Naive thymus-derived CD4-positive, alpha-beta T cell (primary cell): ENCODE results near the gene TMEM131L. TPM values are rescaled to one million over a fixed set of nuclear protein-coding genes. Genes with fewer than 3 reads are reported as not detected.
A peak's percentile ranks its signal among the peaks of the same experiment; 100 is the strongest.

Source experiments
- ATAC-seq: fragments of 150-1000 bp; cut with Tn5 transposase; 2 replicates; pipeline ENCODE4 v1.10.0; 2021; ENCODE audit warnings: mild to moderate bottlenecking, moderate library complexity
- CTCF ChIA-PET: fragments of 350-600 bp; sonication (Branson Sonifier 250); formaldehyde crosslinking; loops from one replicate; lab custom pipeline; 2021; ENCODE audit warnings: antibody characterized with exemption; lab: Charles Lee
- POLR2A ChIA-PET: fragments of 350-600 bp; sonication (Branson Sonifier 250); formaldehyde crosslinking; loops from one replicate; lab custom pipeline; 2021; ENCODE audit warnings: antibody characterized with exemption, inconsistent platforms; lab: Charles Lee
- DNase-seq, 9 donors: peaks; one replicate each; pipeline versions ENCODE4 v3.0.0 to v3.0.0-alpha.2; 2020 to 2022; ENCODE audit warnings: mixed read lengths in 1 of 9
- H3K27ac ChIP-seq: one replicate; pipeline ENCODE4 v1.7.0; 2013; ENCODE audit warnings: mild to moderate bottlenecking, low read depth, low read length, moderate library complexity
- H3K27me3 ChIP-seq, 2 donors: one replicate each; pipeline ENCODE4 v1.7.0; 2013; ENCODE audit warnings: low read length in 2 of 2, mild to moderate bottlenecking in 2 of 2, moderate library complexity in 2 of 2; ENCODE audit not compliant: control insufficient read depth in 2 of 2, insufficient read depth in 2 of 2
- H3K36me3 ChIP-seq, 3 experiments: 1 replicate in 2 of 3; 2 replicates in 1 of 3; pipeline ENCODE4 v1.7.0; 2013; ENCODE audit warnings: low read length in 3 of 3, mild to moderate bottlenecking in 3 of 3, moderate library complexity in 1 of 3; ENCODE audit not compliant: insufficient read depth in 3 of 3, control insufficient read depth in 2 of 3
- H3K4me1 ChIP-seq, 2 donors: one replicate each; pipeline ENCODE4 v1.7.0; 2013; ENCODE audit warnings: low read length in 2 of 2, mild to moderate bottlenecking in 2 of 2, moderate library complexity in 1 of 2; ENCODE audit not compliant: control insufficient read depth in 2 of 2, insufficient read depth in 2 of 2
- H3K4me3 ChIP-seq: 2 replicates; pipeline ENCODE4 v1.7.0; 2013; ENCODE audit warnings: mild to moderate bottlenecking, low read length
- H3K9me3 ChIP-seq, 3 experiments: 1 replicate in 2 of 3; 2 replicates in 1 of 3; pipeline ENCODE4 v1.7.0; 2013; ENCODE audit warnings: low read length in 3 of 3; ENCODE audit not compliant: control insufficient read depth in 2 of 3
- H3K27ac Mint-ChIP-seq, 9 donors: one replicate each; pipeline ENCODE4 v1.8.0; 2020 to 2022; ENCODE audit warnings: mixed read lengths in 9 of 9, mild to moderate bottlenecking in 8 of 9, moderate library complexity in 5 of 9, inconsistent platforms in 2 of 9
- H3K27me3 Mint-ChIP-seq, 5 donors: one replicate each; pipeline ENCODE4 v1.8.0; 2021 to 2022; ENCODE audit warnings: mixed read lengths in 5 of 5, mild to moderate bottlenecking in 1 of 5
- H3K36me3 Mint-ChIP-seq, 5 donors: one replicate each; pipeline ENCODE4 v1.8.0; 2020 to 2022; ENCODE audit warnings: mixed read lengths in 5 of 5, mild to moderate bottlenecking in 3 of 5, inconsistent platforms in 1 of 5
- H3K4me1 Mint-ChIP-seq, 7 donors: one replicate each; pipeline ENCODE4 v1.8.0; 2020 to 2022; ENCODE audit warnings: mixed read lengths in 7 of 7, mild to moderate bottlenecking in 3 of 7, inconsistent platforms in 1 of 7
- H3K4me3 Mint-ChIP-seq, 10 donors: one replicate each; pipeline ENCODE4 v1.8.0; 2020 to 2022; ENCODE audit warnings: mild to moderate bottlenecking in 10 of 10, mixed read lengths in 10 of 10, moderate library complexity in 6 of 10, inconsistent platforms in 2 of 10
- H3K9me3 Mint-ChIP-seq, 11 donors: one replicate each; pipeline ENCODE4 v1.8.0; 2020 to 2022; ENCODE audit warnings: mixed read lengths in 11 of 11, mild to moderate bottlenecking in 4 of 11, inconsistent platforms in 1 of 11, moderate library complexity in 1 of 11
- intact Hi-C, 2 donors: fragments of 100-400 bp; cut with micrococcal nuclease; formaldehyde crosslinking; loops; one replicate each; pipeline ENCODE4 v1.15.1; 2023
- polyA plus RNA-seq, 2 donors: library from polyadenylated mRNA; unstranded; fragments of 300-500 nt; fragmentation: Illumina TruSeq; gene quantifications; one replicate each; pipeline ENCODE4 v1.2.3, GENCODE V29; 2021
- total RNA-seq, 6 experiments: library from RNA in 5 of 6; stranded (reverse) in 5 of 6; gene quantifications; 1 replicate in 5 of 6; 2 replicates in 1 of 6; pipeline ENCODE4 v1.2.3 and lab custom pipeline; 2021 to 2026

TMEM131L gene
- total and polyA plus RNA-seq, 7 experiments from 2014 or later = 45.7 to 111 (median 87.9) TPM

GRCh38 chr4:153637201-153637600, 171.0 kb downstream of the TMEM131L start:
- CTCF ChIA-PET = no interaction called here
- H3K36me3 Mint-ChIP-seq = peaks cover 6 to 47% (median 33%) of the 10 kb centered on the region in 5 donors

GRCh38 chr4:153638011-153638410, 171.9 kb downstream of the TMEM131L start:
- H3K27ac Mint-ChIP-seq = peak overlapping the region in 7 of 9 donors; percentile 17 to 87 (median 48)
- Histone ChIP-seq H3K4me3 (no peak overlapping the region), H3K36me3 (peaks cover 8 to 43% (median 21%) of the 10 kb centered on the region in 3 experiments), H3K9me3 (no peaks in the 10 kb centered on the region), H3K27me3 (no peaks in the 10 kb centered on the region), H3K27ac (no peak overlapping the region), H3K4me1 (no peaks in the 10 kb centered on the region)
- no peak for DNase-seq
- no peaks in the 10 kb centered on the region for H3K27me3 Mint-ChIP-seq
- peaks cover 0 to 9% (median 5%) of the 10 kb centered on the region in 7 donors for H3K4me1 Mint-ChIP-seq
- peak overlapping the region in 1 of 10 donors; percentile 56 for H3K4me3 Mint-ChIP-seq
- intact Hi-C loops = no loop called here
- CTCF ChIA-PET = no interaction called here
- no peak for ATAC-seq
- H3K36me3 Mint-ChIP-seq = peaks cover 6 to 39% (median 29%) of the 10 kb centered on the region in 5 donors
- H3K9me3 Mint-ChIP-seq = peaks cover 0 to 8% (median 0%) of the 10 kb centered on the region in 11 donors
- POLR2A ChIA-PET = no interaction called here

More at GRCh38 chr4:153637201-153637600, 171.0 kb downstream of the TMEM131L start:
- DNase-seq = no peak
- Mint-ChIP-seq H3K4me1 (peaks cover 0 to 7% (median 4%) of the 10 kb centered on the region in 7 donors), H3K4me3 (no peak overlapping the region), H3K27me3 (no peaks in the 10 kb centered on the region), H3K27ac (peak overlapping the region in 2 of 9 donors; percentile 12 to 21), H3K9me3 (peaks cover 0 to 11% (median 0%) of the 10 kb centered on the region in 11 donors)
- POLR2A ChIA-PET = no interaction called here
- Histone ChIP-seq H3K36me3 (peaks cover 14 to 51% (median 21%) of the 10 kb centered on the region in 3 experiments), H3K27ac (no peak overlapping the region), H3K27me3 (no peaks in the 10 kb centered on the region), H3K4me1 (no peaks in the 10 kb centered on the region), H3K9me3 (no peaks in the 10 kb centered on the region), H3K4me3 (no peak overlapping the region)
- intact Hi-C loops = no loop called here
- ATAC-seq = no peak

DNA sequence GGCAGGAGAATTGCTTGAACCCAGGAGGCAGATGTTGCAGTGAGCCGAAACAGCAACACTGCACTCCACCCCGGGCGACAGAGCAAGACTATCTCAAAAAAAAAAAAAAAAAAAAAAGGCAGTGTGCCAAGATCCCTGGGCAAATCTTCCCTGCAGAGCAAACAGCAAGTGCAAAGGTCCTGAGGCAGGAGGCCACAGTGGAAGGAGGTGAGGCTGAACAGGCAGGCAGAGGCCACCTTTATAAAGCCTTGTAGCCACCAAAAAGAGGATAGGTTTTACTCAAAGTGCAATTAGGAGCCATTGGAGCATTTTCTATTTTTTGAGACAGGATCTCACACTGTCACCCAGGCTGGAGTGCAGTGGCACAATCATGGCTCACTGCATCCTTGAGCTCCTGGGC, 172.8 kb downstream of the TMEM131L start:
- Mint-ChIP-seq H3K27me3 (no peaks in the 10 kb centered on the region), H3K4me3 (peak overlapping the region in 1 of 10 donors; percentile 32), H3K36me3 (peaks cover 6 to 36% (median 29%) of the 10 kb centered on the region in 5 donors), H3K4me1 (peaks cover 0 to 14% (median 8%) of the 10 kb centered on the region in 7 donors), H3K9me3 (peaks cover 0 to 8% (median 0%) of the 10 kb centered on the region in 11 donors), H3K27ac (peak overlapping the region in 5 of 9 donors; percentile 5 to 79 (median 28))
- Histone ChIP-seq H3K4me3 (no peak overlapping the region), H3K27me3 (no peaks in the 10 kb centered on the region), H3K27ac (no peak overlapping the region), H3K4me1 (no peaks in the 10 kb centered on the region), H3K36me3 (peaks cover 5 to 33% (median 17%) of the 10 kb centered on the region in 3 experiments), H3K9me3 (no peaks in the 10 kb centered on the region)
- ChIA-PET POLR2A (no interaction called here), CTCF (interaction anchor here (1.0 kb wide), 1 partner anchor 275 kb away, joined by 4 read pairs; no protein-coding TSS in a partner anchor)
- ATAC-seq (no peak), DNase-seq (no peak)
- intact Hi-C loops = no loop called here

GRCh38 chr4:153639833-153640802, 174.0 kb downstream of the TMEM131L start:
- Histone ChIP-seq H3K27me3 (no peaks in the 10 kb centered on the region), H3K36me3 (peaks cover 0 to 21% (median 6%) of the 10 kb centered on the region in 3 experiments), H3K27ac (no peak overlapping the region), H3K4me1 (no peaks in the 10 kb centered on the region), H3K9me3 (no peaks in the 10 kb centered on the region), H3K4me3 (no peak overlapping the region)
- peak overlapping the region in 8 of 9 donors; percentile 33 to 81 (median 64) for H3K27ac Mint-ChIP-seq
- intact Hi-C loops = loop anchor here in 1 of 2 donors (5.0 kb wide), 1 partner anchor 208 kb away; no protein-coding TSS in a partner anchor
- peaks cover 0 to 14% (median 8%) of the 10 kb centered on the region in 7 donors for H3K4me1 Mint-ChIP-seq
- ChIA-PET CTCF (interaction anchor here (1.0 to 1.1 kb wide), 2 partner anchors 111 to 276 kb away, joined by 4 to 5 read pairs; no protein-coding TSS in a partner anchor), POLR2A (interaction anchor here (0.6 to 0.7 kb wide), 2 partner anchors 207 to 279 kb away, joined by 3 read pairs; no protein-coding TSS in a partner anchor)
- H3K36me3 Mint-ChIP-seq = peaks cover 6 to 26% (median 21%) of the 10 kb centered on the region in 5 donors
- peaks cover 0 to 8% (median 0%) of the 10 kb centered on the region in 11 donors for H3K9me3 Mint-ChIP-seq
- peak overlapping the region in 1 of 10 donors; percentile 32 for H3K4me3 Mint-ChIP-seq
- peak; percentile 2 for ATAC-seq
- DNase-seq = no peak
- no peaks in the 10 kb centered on the region for H3K27me3 Mint-ChIP-seq

- no peak overlapping the region for H3K27ac ChIP-seq
- no peaks in the 10 kb centered on the region for H3K9me3 ChIP-seq
- Mint-ChIP-seq H3K27ac (peak overlapping the region in 3 of 9 donors; percentile 48 to 71 (median 48)), H3K9me3 (peaks cover 0 to 5% (median 0%) of the 10 kb centered on the region in 11 donors), H3K4me1 (peaks cover 0 to 14% (median 8%) of the 10 kb centered on the region in 7 donors), H3K27me3 (no peaks in the 10 kb centered on the region), H3K36me3 (peaks cover 0 to 13% (median 9%) of the 10 kb centered on the region in 5 donors), H3K4me3 (no peak overlapping the region)
- no peaks in the 10 kb centered on the region for H3K4me1 ChIP-seq
- intact Hi-C loops = loop anchor here in 1 of 2 donors (5.0 kb wide), 1 partner anchor 209 kb away; no protein-coding TSS in a partner anchor
- H3K4me3 ChIP-seq = no peak overlapping the region
- H3K36me3 ChIP-seq = peaks cover 0 to 8% (median 0%) of the 10 kb centered on the region in 3 experiments
- H3K27me3 ChIP-seq = no peaks in the 10 kb centered on the region
- POLR2A ChIA-PET = no interaction called here
- CTCF ChIA-PET = no interaction called here
- DNase-seq = no peak
- no peak for ATAC-seq
These were observed 175.4 kb downstream of the TMEM131L start for GRCh38 chr4:153641532-153641931.
